Measurements from ENCODE around the gene HOXC13.

The HOXC13 gene

DNA sequence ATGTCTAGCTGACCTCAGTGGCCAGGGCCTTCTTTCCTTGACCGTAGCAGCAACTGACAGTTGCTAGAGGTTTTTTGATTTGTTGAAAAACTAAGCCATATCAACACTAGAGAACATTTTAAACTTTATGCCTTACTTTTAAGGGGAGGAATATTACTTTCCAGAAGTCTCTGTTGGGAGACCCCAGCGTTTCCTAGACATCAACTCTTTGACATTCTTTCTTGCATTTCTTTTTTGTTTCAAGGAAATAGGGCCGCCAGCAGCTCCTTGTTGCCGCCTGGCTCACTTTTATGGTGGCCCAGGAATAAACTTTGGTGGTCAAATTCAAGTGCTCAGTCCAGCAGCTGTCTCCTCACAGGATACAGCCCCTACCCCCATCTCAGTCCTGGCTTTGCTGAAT lies 31.8 kb downstream of the HOXC13 start:
- no peak for DNase-seq (ENCODE audit: low spot score)

DNA sequence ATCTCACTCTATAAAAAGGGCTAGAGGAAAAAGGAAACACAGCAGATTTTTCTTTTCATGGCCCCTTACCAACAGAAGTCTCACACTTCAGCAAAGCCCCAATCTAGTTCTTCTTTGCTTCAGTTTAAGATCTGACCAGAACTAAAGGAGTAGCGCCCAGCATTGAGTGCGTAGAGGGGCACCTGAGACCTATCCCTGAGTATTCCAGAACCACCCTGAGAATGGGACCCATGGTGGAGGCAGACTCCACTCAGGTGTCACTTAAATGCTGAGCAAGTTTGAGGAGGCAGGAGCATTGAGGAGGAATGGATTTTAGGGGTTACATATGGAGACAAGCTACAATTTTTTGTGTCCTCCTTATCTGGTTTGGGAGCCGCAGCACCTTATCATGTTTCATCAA lies 32.5 kb downstream of the HOXC13 start:
- no peak for DNase-seq (ENCODE audit: low spot score)

DNA sequence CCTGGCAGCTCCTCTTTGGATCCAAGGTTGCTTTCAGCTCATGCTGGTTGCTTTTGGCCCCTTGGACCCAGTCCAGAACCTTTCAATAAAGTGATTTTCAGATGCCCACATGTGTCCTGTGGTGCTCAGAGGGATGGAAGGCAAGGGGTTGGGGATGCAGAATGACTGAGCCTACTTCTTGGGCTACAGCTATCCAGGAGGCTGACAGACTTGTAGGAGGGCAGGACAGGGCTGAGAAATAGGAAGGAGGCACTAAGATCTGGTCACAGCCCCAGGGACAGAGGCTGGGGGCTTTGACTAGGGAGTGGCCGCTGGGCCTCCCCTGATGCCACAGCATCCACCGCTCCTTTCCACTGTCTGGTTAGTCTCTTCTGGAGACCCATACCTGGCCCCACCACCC lies 33.1 kb downstream of the HOXC13 start:
- DNase-seq (ENCODE audit: low spot score): no peak

DNA sequence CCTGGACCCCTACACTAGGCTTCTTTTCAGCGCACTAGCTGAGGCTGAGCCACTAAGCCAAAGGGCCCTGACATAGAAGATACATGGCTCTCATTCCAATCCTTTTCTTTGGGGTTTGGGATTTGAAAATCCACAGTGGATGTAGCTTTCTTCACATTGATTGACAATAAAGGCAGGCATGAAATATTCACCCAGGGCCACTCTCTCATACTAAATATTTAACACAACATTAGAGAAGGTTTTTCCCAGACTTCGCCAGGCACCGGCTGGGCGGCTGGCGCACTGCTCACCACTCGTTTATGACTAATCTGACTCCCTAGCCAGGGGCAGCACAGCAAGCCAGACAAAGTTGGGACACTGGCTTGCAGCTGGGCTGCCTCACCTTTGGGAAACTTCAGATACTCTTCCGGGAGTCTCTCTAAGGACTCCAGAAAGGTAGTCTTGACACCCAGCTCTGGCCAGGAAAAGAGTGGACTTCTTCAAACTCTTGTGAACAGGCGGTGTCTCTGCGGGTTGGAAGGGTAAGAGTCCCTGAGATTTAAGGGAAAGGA lies 33.6 kb downstream of the HOXC13 start:
- no peak for DNase-seq (ENCODE audit: low spot score)

DNA sequence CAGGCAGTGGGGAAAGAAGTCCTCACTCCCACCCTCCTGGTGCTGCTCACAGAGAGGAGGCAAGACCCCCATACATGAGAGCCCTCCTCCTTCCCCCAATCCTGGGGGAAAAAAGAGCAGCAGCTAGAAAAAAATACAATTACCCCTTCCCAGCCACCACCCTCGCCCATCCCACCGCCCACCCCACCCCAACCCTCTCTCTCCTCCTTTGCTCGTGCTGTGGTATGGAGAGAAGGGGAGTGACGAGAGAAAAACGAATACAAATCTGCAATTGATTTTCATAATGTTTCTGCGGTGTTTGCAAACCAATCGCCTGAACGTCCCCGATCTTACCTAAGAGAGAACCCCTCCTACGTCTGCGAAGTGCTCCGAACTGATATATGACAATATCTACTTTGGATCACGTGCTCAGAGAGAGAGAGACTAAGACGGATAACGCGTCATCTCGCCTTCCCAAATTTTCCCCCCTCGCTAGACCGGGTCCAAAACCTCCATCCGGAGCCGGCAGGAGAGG lies 34.1 kb downstream of the HOXC13 start, which contains the start of gene HOXC11:
Gene HOXC11 (plus strand): TSS at position 405 of the 514 bp plus-strand sequence. CDS start 116 bp downstream, outside the sequence.
- DNase-seq (ENCODE audit: low spot score): no peak

DNA sequence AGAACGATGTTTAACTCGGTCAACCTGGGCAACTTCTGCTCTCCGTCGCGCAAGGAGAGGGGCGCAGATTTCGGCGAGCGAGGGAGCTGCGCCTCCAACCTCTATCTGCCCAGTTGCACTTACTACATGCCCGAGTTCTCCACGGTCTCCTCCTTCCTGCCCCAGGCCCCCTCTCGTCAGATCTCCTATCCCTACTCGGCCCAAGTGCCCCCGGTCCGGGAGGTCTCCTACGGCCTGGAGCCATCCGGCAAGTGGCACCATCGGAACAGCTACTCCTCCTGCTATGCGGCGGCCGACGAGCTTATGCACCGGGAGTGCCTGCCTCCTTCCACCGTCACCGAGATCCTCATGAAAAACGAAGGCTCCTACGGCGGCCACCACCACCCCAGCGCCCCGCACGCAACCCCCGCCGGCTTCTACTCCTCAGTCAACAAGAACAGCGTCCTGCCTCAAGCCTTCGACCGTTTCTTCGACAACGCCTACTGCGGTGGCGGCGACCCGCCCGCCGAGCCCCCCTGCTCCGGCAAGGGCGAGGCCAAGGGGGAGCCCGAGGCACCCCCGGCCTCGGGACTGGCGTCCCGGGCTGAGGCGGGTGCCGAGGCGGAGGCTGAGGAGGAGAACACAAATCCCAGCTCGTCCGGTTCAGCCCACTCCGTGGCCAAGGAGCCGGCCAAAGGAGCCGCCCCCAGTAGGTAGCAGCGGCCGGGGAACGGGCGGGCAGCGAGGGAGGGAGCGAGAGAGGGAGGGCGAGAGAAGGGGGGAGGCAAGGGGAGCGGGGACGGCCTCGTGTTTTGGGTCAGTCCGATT lies 34.8 kb downstream of the HOXC13 start:
- DNase-seq (ENCODE audit: low spot score): no peak

DNA sequence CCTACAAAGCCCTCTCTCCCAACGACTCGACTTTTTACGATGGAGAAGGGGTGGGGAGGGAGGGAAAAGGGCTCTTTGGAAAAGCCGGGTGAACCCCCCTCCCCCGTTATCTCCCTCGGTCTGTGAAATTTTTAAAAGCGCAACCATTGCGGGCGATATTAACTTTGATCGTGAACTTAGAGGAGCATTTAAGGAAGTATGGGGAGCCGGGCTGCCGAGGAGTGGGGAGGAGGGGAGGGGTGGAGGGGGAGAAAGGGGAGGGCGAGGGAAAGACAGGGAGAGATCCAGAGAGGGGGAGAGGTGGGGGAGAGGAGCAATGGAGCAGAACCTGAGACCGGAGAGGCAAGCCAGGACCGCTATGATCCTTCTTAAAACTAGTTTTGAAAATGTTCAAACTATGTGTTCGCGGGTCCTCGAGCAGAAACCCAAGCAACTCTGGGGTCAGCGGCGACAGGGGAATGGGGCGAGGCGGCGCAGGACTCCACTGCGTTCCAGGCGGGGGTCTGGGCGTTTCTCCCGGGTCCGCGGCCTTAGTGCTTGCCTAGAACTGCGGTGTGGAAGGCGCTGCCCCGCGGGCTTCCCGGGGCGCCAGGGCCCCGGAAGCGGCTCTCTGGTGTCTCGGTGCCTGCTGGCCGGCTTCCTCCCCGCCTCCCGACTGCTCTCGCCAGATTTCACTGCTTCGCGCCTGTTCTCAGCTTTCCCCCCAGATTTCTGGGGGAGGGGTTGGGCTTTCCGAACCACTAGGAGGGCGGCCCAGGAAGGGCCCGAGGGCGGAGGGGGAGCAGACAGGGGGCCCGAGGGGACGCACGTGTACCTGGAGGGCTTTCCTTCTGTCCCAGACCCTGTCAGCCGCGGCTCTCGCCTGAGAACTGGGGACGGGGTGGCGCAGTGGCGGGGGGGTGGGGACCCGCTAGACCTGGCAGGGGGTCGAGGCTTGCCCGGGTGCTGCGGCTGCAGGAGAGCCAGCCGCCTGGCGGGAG lies 35.7 kb downstream of the HOXC13 start, which contains the start of gene HOTAIR:
Gene HOTAIR (minus strand): TSS at position 871 of the 980 bp plus-strand sequence.
- DNase-seq (ENCODE audit: low spot score): no peak

DNA sequence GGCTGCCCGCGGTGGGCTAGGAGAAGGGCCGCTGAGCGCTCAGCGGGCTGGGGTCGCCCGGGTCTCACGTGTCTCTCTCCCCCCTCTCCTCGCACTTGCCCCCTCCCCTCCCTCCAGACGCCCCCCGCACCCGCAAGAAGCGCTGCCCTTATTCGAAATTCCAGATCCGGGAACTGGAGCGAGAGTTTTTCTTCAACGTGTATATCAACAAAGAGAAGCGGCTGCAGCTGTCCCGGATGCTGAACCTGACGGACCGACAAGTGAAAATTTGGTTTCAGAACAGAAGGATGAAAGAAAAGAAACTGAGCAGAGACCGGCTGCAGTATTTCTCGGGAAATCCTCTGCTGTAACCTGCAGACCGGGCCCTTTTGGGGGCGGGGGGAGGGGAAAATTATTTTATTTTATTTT lies 36.4 kb downstream of the HOXC13 start:
- DNase-seq (ENCODE audit: low spot score): no peak

DNA sequence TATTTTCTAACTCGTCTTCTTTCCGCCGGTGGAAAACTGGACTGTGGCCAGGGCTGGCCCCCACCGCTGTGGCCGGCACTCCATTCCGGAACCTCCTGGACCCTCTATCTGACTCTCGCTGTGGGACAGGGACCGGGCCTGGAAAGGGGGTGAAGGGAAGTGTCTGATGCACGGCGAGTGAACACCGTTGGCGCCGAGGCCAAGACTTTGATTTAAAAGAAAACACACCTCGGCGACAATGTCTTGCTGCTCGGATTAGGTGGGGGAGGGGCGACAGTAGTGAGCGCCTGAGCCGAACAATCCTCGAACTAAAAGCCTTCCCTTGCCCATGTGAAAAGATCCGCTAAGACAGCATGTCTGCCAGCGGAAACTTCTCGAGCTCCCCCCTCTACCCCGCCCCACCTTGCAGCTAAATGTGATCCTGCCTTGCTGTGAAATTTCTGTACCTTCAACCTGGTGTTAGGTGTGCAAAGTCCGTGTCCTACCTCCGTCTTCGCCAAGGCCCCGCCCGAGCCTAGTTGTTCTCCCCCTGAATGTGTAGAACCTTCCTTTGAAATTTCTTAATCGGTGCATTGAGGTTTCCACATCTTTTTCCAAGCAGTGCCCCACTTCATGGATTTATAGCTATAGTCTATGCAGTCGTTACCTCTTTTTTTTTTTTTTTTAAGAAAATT lies 37.0 kb downstream of the HOXC13 start:
- no peak for DNase-seq (ENCODE audit: low spot score)

DNA sequence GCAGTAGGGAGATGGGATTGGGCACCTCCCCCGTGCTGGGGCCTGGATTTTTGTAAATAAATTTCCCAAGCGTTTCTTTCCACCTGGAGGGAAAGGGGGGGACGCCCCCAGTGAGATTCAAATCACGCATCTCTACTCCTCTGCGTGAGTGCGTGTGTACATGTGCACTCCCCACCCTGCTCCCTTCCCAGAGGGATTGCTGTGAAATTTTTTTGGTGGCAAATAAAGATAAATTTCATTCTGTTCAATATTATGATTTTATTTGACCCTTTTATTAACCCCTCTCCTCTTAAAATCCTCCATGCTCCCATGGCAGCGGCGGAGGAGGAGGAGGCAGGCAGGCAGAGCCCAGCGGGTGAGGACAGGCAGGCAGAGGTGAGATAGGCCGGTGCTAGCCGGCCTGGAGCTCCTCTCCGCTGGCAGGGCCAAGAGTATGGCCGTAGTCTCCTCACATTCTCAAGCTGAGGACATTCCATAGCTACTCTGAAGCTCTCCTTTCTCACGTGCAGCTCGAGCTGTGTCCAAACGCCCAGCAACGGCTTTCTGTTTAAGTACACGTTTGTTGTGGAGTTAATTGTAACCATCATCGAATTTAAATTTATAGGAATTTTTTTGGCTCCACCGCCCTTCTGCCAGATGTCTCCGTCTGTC lies 37.7 kb downstream of the HOXC13 start:
- DNase-seq (ENCODE audit: low spot score): no peak

DNA sequence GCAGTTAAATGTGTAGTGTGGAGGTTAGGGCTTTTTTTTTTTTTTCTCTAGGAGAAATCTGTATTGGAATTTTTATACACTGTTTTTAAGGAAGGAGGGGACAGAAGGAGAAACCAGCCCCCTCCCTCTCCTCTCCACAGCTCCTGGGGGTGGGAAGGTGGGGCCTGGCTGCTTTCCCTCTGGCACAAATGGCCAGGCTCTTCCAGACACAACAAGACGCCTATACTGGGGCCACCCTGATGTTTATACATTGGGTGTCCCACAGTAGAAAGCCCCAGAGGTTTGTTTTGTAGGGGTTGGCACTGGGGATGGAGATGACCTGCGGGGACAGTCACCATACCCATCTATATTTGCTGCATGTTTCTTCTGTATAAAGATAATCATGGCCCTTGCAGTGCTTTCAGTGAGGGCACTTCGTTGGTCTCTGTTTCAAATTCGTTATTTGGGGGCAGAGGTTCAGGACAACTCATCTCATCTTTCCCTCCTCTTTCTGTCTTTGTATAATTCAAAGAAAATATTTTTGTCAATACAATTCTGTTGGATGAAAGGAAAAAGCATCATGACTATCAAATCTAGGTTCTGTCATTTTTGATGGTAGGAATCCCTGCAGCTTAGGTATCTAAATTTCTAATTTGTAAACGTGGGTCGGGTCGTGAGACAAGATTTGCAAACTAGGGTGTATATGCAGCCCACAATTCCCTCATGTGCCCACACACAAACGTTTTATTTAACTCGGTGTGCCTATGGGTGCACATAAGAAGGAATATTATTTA lies 38.4 kb downstream of the HOXC13 start:
- no peak for DNase-seq (ENCODE audit: low spot score)

DNA sequence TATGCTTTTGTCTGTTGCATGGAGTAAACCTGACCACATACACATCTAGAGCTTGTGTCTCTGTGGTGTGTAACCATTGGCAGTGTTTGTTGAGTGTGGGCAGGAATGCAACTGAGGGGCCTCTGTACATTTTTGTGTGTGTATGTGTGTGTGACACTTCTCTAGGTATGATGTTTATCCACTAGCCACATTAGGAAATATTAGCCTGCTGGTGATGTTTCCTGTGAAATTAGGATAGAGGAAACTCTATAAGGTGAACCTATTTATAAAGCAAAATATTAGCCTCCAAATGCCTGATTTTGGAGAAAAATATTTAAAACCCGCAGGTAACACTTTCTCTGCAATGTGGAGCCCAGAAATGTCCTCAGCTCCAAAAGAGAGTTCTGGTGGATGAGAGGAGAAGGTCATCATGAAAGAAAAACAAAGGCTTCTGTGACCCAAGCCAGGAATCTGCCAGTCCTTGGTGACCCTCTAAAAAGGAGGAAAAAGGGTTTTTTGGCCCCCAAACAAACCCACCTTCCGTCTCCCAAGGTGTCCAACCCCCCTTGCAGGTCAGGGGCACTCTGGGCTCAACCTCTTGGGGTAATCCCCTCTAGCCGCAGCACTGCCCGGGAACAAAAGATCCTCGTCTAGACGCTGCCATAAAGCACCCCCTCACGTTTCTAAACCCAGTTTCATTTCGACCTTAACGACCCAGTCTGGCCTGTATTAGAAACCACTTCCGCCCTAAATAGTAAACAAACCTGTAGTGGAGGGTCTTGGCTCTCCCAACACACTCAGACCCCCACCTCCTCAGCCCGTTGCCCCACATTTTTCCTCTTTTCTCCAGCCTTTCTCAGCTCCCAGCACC lies 39.2 kb downstream of the HOXC13 start:
- no peak for DNase-seq (ENCODE audit: low spot score)

DNA sequence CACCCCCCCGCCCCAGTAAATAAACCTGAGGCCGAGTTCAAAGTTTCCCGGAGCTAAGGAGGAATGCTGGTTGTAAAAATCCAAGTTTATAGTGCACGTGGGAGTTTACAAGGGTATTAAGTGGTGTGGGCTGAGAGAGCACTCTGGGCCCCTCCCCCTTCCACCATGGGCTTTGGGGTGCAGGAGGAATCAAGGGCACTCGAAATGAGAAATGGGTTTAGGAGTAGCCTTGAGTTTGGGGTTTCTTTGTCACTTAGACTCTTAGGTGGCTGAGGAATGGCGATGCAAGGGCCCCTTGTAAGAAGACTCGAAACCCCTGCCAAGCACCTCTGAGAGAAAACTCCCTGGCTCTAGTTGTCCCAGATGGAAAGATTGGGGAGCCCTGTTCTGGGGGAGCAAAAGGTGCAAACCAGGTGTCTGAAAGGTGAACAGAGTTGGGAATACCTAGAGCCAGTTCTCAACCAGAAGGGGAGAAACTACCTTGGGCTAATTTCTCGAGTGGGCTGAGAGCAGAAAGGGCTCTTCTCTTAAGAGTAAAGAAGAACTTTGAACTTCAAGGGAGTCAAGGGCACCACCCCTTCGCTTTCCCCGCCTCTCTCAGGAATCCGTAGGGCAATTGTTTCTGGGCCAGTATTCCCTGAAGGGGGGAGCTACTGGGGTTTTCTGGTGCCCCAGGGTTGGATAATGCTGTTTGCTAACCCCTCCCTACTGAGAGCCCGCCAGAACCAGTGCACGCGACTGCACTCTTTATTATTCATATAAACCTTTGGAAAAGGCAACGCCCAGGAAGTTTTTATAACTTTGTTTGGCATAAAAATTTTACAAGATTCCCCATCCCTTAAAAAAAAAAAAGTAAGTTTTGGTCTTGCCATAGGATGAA lies 40.1 kb downstream of the HOXC13 start:
- DNase-seq (ENCODE audit: low spot score): no peak

DNA sequence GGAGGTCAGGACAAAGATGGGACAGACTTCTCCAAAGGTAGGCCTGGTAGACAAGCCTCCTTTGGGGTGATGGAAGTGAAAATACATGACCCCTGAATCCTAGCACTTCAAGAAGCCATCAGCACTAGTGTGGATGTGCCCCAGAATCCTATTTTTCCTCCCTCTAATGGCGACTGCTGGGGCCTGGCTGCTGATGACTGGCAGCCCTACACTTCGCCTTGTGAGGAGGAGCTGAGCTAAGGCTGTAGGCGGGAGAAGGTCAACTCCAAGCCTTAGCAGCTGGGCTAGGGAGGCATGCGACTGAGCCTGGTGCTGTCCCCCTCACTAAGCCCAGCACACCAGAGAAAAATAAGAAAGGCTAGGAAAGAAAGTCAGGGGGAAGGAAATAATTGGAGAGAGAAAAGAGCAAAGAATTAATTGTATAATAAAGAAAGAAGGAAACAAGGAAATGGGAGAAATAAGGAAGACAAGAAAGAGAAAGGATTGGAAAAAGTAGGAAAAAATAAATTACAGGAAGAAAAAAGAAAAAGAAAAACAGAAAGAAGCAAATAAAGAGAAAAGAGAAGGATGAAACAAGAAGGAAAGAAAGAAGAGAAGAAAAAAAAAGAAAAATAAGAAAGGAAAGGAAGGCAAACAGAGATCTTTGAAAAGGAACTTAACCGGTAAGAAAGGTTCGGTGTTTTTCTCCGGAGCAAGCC lies 41.6 kb downstream of the HOXC13 start:
- DNase-seq (ENCODE audit: low spot score): no peak

DNA sequence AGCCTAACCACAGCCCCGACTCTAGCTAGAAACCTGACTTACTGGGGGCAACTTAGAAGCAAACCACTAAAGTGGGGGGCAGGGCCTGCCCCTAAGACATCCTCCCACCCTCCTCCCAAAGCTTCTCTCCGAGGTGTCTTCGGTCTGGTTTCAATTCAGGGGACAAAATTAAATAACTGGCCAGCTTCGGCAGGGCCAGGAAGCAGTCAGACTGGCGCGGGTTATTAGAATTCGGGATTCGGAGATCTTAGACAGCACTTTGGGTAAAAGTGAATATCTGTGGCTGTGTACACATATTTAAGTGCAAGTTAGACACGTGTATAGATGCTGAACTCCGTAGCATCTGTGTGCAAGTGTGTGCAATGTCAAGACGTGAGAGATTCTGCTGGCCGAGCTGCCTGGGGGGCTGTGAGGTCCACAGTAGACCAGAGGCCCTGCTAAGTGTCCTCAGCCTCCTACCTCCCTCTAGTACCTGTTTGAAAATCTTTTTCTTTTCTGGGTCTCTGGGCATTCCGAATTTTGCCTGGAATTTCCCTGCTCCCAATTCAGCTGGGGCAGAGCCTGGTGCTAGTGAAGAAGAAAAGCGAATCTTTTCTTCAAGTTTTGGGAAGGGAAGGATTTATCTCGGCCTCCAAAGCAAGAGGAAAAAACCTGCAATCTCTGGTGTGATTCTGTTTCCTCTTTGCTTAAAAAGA lies 42.3 kb downstream of the HOXC13 start:
- no peak for DNase-seq (ENCODE audit: low spot score)

DNA sequence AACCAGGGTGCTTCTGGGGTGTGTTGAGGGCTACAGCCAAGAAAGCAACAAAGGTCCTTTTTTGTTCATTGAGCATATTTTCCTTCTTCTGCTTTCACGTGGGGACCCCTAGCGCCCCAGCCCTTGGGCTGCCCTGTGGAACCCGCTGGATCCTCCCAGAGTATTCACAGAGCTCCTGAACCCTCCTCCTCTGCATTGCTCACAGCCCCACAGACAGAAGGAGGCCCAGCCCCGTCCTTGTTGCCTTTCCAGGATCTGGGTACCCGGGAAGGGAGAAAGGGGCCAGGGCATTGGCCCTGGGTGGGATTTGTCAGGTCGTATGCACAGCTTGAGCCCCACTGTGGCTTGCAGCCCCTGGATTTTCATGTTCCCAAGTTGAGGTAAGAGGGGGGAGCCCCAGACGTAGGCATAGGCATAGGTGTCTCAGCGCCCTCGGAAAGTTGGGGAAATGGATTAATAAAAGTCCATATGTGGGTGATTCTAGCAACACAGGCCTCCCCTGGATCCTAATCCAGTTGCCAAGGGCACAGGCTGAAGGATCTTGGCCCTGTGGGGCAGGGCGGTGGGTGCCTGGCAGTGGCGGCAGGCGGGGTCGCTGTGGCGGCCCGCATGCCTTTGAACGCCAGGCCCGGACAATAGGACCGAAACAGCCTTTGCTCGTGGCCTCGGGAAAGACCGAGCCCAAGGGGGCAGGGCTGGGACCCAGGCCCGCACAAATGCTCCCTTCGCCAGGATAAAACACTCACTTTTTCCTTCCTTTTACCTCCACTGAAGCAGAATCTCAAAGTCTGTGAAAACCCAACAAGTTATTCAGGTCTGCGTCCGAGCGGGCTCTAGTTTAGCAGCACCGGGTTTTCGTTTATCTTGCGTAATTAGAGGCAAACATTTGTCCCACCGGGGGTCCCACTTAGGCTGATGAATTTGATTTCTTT lies 43.3 kb downstream of the HOXC13 start:
- no peak for DNase-seq (ENCODE audit: low spot score)

Measured in HuH-7.5 (cell line).